ENCODE data around the gene RFC5.

Gene RFC5

GRCh38 chr12:118050972-118051910 lies 34.7 kb downstream of the RFC5 start:
- in situ Hi-C loops (cut with MboI; ENCODE audit: low sequenced_read_pairs): no loop called here

DNA sequence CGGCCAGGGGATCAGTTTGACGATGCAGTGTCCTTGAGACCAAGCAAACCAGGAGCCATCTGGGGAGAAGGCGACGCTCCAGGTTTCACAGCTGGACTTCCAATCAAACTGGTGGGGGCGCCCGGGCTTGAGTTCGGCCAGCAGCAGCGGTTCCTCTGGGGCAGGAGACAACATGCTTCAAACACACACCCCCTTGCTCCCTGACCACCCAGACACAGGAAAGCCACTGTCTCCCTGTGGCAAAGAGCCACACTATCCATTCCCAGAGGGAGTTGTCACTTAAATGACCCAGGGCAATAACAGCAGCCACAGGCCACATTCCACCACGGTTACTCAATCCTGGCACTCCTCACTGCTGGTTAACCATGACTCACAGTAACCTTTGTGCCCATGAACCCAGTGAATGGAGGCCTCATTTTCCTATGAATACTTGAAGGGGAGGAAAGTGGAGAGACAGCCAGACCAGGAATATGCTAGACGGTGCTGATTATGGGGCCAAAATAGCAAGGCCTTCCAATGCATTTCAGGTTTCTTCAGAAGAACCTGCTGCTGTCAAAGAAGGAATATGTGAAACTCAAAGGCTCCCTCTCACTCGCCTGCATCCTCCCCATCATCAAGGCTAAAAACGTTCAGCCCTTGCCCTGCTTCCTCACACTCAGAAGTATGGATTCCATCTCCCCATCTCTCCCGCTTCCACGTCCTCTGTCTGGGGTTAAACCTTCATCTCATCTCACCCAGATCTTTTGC lies 36.0 kb downstream of the RFC5 start:
- in situ Hi-C loops (cut with MboI; ENCODE audit: low sequenced_read_pairs): no loop called here

DNA sequence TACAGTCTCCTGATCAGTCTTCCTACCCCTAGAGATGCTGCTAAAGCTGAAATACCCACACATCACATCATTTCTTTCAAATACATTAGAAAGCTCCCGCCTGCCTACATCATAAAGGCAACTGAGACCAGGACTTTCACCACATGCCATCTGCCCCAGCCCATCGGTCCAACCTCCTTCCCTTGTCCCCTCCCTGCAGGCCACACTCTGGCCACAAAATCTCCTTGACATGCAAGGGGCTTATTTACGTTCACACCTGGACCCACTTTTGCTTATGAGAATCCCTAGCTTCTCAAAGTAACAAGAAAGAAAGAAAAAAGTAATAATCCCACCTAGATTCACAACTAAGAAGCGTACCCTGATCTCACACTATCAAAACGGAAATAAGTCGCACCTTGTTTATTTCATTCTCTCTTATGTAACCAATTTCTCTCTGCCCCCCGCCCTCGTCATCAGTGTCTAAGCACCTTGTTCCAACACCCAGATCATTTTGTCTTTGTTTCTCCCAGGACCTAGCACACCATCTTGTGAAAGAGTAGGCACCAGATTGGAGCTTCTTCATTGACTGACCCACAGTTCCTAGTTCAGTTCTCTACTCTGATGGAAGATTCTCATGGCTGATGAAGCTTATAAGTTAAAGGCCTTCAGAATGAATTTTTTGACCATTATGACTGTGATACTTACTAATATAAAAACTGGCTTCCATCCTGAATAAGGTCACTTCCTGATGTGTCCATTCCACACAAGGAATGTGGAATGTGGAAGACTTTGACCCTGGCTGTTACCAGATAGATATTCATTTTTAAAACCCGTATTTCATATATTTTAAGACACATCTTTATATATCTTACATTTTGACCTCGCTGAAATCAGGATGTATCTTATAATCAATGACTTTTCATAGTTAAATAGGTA lies 36.8 kb downstream of the RFC5 start:
- in situ Hi-C loops (cut with MboI; ENCODE audit: low sequenced_read_pairs): no loop called here

- in situ Hi-C loops (cut with MboI; ENCODE audit: low sequenced_read_pairs): no loop called here
Measured at GRCh38 chr12:118055144-118055557, 38.6 kb downstream of the RFC5 start.

- in situ Hi-C loops (cut with MboI; ENCODE audit: low sequenced_read_pairs): no loop called here
Measured at GRCh38 chr12:118055865-118056773, 39.6 kb downstream of the RFC5 start.

GRCh38 chr12:118058227-118058626 lies 41.7 kb downstream of the RFC5 start:
- in situ Hi-C loops (cut with MboI; ENCODE audit: low sequenced_read_pairs): no loop called here

GRCh38 chr12:118058881-118059280 lies 42.4 kb downstream of the RFC5 start:
- in situ Hi-C loops (cut with MboI; ENCODE audit: low sequenced_read_pairs): no loop called here

- in situ Hi-C loops (cut with MboI; ENCODE audit: low sequenced_read_pairs): no loop called here
Measured at GRCh38 chr12:118059341-118060191, 43.1 kb downstream of the RFC5 start.

DNA sequence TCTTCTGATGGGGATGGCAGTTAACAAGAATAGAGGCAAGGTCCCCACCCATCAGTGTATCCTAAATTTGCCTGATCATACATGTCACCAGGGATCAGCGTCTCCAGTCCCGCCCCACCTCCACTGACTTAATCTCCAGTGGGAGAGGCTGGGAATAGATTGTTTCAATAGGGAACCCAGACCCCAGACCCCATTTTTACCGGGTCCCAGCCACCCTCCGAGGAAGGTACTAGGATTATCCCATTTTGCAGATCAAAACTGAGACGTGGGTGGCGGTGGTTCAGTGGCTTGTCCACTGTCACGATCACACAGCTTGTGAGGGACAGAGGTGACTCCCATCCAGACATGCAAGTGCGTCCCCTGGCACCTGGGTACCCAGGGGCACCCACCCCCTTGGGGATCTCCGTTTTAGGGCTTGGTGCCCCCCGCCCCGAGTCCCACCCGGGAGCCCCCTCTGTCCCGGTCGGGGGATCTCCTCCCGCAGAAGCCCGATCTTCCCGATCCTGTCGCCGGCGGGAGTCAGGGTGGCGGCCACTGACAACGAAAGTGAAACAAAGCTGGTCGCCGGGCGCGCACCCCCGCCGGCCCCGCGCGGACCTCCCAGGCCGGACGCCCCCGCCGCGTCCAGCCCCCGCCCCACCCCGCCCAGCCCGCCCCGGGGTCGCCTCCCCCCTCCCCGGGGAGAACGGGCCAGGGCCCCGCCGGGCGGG lies 44.0 kb downstream of the RFC5 start:
- in situ Hi-C loops (cut with MboI; ENCODE audit: low sequenced_read_pairs): no loop called here

DNA sequence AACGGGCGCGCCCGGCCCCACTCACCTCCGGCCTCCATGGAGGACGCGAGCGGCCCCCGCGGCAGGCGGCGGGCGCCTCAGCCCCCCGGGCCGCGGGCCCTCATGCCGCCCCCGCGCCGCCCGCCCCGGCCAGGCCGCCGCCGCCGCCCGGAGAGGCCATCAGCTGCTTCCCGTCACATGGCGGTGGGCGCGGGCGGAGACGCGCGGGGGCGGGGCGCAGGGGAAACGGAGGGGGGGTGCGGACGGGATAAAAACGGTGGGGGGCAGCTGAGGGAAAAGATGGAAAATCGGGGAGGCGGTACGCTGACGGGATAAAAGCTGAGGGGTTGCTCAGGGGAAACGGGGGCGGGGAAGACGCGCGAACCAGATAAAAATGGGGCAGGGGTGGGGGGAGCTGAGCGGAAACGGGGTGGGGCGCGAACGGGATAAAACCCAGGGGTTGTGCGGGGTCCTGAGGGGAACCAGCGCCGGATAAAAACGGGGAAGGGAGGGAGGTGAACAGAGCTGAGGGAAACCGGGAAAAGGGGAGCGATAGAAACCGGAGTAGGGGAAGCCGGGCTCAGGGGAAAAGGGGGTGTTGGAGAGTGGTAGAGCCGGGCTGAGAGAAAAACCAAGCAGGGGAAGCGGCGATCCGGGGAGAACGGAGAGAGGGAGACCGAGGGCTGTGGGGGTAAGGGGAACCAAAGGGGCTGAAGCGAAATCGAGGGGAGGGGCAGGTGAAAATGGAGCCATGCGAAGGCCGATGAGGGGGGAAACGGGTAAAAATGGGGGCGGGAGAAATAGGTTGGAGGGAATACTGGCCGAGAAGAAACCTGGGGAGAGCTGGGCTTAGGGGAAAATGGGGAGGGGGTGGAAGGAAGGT lies 44.7 kb downstream of the RFC5 start, which contains the start of gene WSB2:
TSS of gene WSB2 (minus strand) at position 169 of the 862 bp plus-strand sequence. CDS start at position 38, 131 bp downstream.
- in situ Hi-C loops (cut with MboI; ENCODE audit: low sequenced_read_pairs): no loop called here

- in situ Hi-C loops (cut with MboI; ENCODE audit: low sequenced_read_pairs): no loop called here
Measured at GRCh38 chr12:118061873-118062843, 45.7 kb downstream of the RFC5 start.

DNA sequence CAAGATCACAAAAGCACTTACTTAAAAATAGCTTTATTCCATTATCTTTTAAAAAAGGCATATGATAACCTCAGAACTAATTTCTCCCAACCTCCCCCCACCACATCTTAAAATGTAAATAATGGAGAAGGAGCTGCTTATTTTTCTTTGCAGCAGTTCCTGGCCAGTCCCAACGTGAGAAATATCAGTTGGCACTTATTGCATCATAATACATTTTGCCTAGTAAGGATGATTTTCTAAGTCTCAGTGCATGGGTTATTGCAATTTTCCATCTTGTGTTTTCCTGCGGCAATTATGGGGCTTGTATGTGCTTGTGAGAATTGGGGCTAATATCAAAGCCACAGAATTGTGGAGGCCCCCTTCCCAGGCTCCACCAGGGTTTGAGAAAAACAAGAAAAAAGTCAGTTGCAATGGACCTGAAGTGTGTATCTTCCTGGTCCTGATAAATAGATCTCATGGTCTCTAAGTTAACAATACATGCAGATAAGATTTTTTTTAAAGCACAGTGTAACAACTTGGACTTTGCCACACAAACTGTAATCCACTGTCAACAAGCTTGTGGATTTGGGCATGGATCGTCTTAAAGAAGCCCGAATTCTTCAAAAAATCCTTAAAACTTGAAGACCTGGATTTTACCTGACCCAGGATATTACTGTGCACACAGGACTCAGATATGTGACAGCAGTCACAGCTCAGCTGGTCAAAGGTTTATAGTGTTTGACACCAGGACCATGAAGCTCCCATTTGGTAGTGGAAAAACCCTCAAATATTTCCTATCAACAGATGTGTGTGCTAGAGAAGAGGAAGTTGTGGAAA lies 47.3 kb downstream of the RFC5 start:
- in situ Hi-C loops (cut with MboI; ENCODE audit: low sequenced_read_pairs): no loop called here

- in situ Hi-C loops (cut with MboI; ENCODE audit: low sequenced_read_pairs): no loop called here
Measured at GRCh38 chr12:118064608-118065007, 48.1 kb downstream of the RFC5 start.

- in situ Hi-C loops (cut with MboI; ENCODE audit: low sequenced_read_pairs): no loop called here
Measured at GRCh38 chr12:118065380-118065779, 48.9 kb downstream of the RFC5 start.

DNA sequence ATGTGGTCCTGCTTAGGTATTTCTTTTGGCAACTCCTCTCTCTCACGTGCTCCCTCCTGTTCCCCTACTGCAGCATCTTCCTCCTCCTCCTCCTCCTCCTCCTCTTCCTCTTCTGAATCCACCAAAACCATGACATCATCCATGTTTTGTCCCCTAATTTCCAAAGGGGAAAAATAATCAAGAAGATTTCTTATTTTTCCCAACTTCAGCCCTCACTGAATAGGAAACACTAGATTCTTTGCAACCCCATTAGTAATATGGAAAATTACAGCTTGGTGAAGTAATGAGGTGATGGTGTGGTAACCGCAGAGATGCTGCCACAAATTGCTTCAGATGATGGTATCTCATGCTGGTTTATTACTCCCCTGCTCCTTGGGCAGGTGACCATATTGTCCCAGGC lies 51.9 kb downstream of the RFC5 start:
- in situ Hi-C loops (cut with MboI; ENCODE audit: low sequenced_read_pairs): no loop called here

All from HL-60/S4 (cell line).